Putamen (tissue), 1 donor: ENCODE measurements around the gene ACKR1.

ENCODE experiments used
- DNase-seq: peaks from one replicate; pipeline ENCODE4 v3.0.0-alpha.2; 2016; ENCODE audit warnings: low spot score

Gene ACKR1

GRCh38 chr1:159204161-159205141 lies at the start of gene ACKR1:
TSS of gene ACKR1 (plus strand) at chr1:159204875. CDS start at chr1:159204960, 85 bp downstream.
- no peak for DNase-seq

- DNase-seq, result peak; percentile 76
Measured at GRCh38 chr1:159161001-159161718, 43.5 kb upstream of the ACKR1 start.

- DNase-seq, result no peak
Measured at GRCh38 chr1:159161719-159162026, 43.0 kb upstream of the ACKR1 start.

- DNase-seq, result no peak
Measured at GRCh38 chr1:159162516-159163265, 42.0 kb upstream of the ACKR1 start.

- no peak for DNase-seq
Measured at GRCh38 chr1:159163614-159164228, 41.0 kb upstream of the ACKR1 start.

GRCh38 chr1:159168043-159168442 lies 36.6 kb upstream of the ACKR1 start:
- DNase-seq, result peak; percentile 37

GRCh38 chr1:159170639-159171038 lies 34.0 kb upstream of the ACKR1 start:
- no peak for DNase-seq

- peak; percentile 49 for DNase-seq
Measured at GRCh38 chr1:159171254-159171687, 33.4 kb upstream of the ACKR1 start, which contains the start of gene CADM3. TSS of gene CADM3 (plus strand) at chr1:159171615. CDS start at chr1:159171766, 151 bp downstream.

- DNase-seq, result peak; percentile 25
Measured at GRCh38 chr1:159171688-159172501, 32.8 kb upstream of the ACKR1 start.

GRCh38 chr1:159172614-159173291 lies 31.9 kb upstream of the ACKR1 start:
- DNase-seq, result no peak

- no peak for DNase-seq
Measured at GRCh38 chr1:159173320-159173719, 31.4 kb upstream of the ACKR1 start.

GRCh38 chr1:159175571-159175970 lies 29.1 kb upstream of the ACKR1 start:
- no peak for DNase-seq

GRCh38 chr1:159177272-159177907 lies 27.3 kb upstream of the ACKR1 start:
- DNase-seq, result no peak

- DNase-seq, result no peak
Measured at GRCh38 chr1:159179906-159180305, 24.8 kb upstream of the ACKR1 start.

- DNase-seq, result peak; percentile 52
Measured at GRCh38 chr1:159180516-159180915, 24.2 kb upstream of the ACKR1 start.

- DNase-seq, result no peak
Measured at GRCh38 chr1:159181328-159182024, 23.2 kb upstream of the ACKR1 start.

- peak; percentile 38 for DNase-seq
Measured at GRCh38 chr1:159184201-159184600, 20.5 kb upstream of the ACKR1 start.

GRCh38 chr1:159185121-159185520 lies 19.6 kb upstream of the ACKR1 start:
- DNase-seq, result no peak

- DNase-seq, result no peak
Measured at GRCh38 chr1:159187033-159187432, 17.6 kb upstream of the ACKR1 start.
